Measurements from ENCODE around the gene PPP1R3F.
"Not testable (repeated sequence)": the region's sequence is repeated elsewhere in the genome, so short reads cannot be mapped to it uniquely, and the experiment has no call there.

The PPP1R3F gene

GRCh38 chrX:49273181-49273727, 3.7 kb downstream of the PPP1R3F start:
- DNase-seq (ENCODE audit: low read depth), result no peak

- no peak for DNase-seq (ENCODE audit: low read depth)
Measured at GRCh38 chrX:49276207-49276606, 6.6 kb downstream of the PPP1R3F start.

- DNase-seq (ENCODE audit: low read depth), result no peak
Measured at GRCh38 chrX:49276671-49277534, 7.3 kb downstream of the PPP1R3F start.

GRCh38 chrX:49277535-49277830, 7.9 kb downstream of the PPP1R3F start:
- no peak for DNase-seq (ENCODE audit: low read depth)

DNA sequence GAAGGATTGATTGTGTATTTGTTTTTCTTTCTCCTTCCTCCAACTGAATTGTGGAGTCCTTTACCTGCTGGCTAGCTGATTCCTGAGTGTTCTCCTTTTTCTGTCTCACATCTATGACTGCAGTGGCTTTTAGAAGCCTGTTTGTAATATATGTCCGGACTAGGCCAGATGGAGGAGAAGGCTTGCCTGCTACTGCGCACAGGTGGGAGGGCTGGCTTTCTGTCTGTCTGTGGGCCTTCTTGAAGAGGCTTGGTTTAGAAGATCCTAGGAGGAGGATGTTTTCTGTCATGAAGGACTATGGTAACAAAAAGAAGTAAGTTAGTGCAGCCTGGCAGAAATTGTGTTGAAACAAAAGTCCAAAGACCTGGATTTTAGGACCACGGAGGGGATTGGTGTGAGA, 8.5 kb downstream of the PPP1R3F start:
- no peak for DNase-seq (ENCODE audit: low read depth)

DNA sequence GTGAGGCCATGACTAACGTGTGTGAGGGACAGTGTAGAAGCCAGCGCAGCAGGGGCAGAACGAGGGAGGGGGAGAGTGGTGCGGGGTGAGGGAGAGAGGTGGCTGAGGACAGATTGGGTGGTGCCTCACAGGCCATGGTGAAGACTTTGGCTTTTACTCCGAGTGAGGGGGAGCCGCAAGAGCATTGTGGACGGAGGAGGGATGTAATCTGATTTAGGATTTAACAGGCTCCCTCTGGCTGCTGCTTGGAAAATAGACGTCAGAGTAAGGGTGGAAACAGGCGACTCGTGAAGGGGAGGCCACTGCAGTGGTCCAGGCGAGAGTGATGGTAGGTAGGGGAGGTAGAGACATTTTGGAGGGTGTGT, 13.0 kb downstream of the PPP1R3F start:
- DNase-seq (ENCODE audit: low read depth), result no peak

DNA sequence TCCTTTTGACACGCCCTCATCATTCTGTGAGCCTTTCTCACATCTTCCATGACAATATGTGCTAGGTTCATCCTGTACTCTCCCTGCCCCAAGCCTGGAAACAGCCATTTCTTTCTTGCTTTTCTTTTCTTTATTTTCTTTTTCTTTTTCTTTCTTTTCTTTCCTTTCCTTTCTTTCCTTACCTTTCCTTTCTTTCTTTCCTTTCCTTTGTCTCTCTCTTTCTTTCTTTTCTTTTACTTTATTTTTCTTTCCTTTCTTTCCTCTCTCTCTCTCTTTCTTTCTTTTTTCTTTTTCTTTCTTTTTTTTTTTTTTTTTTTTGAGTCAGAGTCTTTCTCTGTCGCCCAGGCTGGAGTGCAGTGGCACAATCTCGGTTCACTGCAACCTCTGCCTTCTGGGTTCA, 14.6 kb downstream of the PPP1R3F start:
- DNase-seq (ENCODE audit: low read depth), result no peak

- no peak for DNase-seq (ENCODE audit: low read depth)
Measured at GRCh38 chrX:49286136-49286535, 16.5 kb downstream of the PPP1R3F start.

GRCh38 chrX:49286581-49286980, 17.0 kb downstream of the PPP1R3F start:
- no peak for DNase-seq (ENCODE audit: low read depth)

GRCh38 chrX:49287665-49288064, 18.1 kb downstream of the PPP1R3F start:
- DNase-seq (ENCODE audit: low read depth), result no peak

GRCh38 chrX:49290215-49290614, 20.6 kb downstream of the PPP1R3F start:
- DNase-seq (ENCODE audit: low read depth), result no peak

GRCh38 chrX:49291615-49292337, 22.2 kb downstream of the PPP1R3F start:
- DNase-seq (ENCODE audit: low read depth), result peak; percentile 54

DNA sequence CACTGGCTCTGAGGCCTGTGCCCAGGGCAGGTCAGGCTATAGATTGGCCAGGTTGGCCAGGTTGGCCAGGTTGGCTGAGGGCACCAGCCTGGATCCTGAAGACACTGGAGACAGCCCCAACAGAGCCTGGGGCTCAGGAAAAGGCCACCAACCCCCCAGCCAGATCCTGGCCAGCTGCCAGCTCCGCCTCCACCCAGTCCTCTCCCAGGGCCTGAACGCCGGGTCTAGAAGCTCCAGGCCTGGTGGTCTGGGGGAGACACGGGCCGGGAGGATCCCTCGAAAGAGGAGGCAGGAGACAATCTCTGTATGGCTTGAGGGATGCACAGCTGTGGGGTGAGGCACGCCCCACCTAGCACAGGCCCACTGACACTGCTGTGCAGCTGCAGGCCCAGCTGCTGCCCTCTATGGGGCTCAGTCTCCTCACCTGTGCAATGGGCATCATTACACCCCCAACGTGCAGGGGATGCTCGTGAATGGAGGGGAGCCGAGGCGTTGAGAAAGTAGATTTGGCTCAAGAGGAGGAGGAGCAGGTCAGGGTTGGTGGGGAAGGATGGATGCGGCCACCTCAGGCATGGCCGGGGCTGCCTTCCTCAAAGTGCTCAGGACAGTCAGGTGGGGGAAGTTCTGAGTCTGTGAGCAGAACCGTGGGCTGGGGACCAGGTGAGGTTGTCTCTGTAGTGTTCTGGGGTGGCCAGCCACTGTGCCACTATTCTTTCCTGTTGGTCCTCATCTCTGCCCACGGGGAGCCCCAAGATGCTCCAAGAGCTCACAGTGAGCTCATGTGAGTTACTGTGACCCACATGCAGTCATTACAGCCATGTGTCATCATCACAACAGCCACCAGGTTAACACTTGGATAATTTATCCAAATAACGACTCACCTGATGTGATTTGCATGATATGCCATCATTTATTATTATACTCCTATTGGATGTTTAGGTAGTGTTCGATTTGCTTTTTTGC, 23.1 kb downstream of the PPP1R3F start:
- no peak for DNase-seq (ENCODE audit: low read depth)

DNA sequence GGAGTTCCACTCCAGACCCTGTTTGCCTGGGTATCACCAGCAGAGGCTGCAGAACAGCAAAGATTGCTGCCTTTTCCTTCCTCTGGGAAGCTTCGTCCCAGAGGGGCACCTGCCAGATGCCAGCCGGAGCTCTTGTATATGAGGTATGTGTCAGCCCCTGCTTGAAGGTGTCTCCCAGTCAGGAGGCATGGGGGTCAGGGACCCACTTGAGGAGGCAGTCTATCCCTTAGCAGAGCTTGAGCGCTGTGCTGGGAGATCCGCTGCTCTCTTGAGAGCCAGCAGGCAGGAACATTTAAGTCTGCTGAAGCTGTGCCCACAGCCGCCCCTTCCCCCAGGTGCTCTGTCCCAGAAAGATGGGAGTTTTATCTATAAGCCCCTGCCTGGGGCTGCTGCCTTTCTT, 29.7 kb downstream of the PPP1R3F start:
- DNase-seq (ENCODE audit: low read depth), result not testable (repeated sequence)

DNA sequence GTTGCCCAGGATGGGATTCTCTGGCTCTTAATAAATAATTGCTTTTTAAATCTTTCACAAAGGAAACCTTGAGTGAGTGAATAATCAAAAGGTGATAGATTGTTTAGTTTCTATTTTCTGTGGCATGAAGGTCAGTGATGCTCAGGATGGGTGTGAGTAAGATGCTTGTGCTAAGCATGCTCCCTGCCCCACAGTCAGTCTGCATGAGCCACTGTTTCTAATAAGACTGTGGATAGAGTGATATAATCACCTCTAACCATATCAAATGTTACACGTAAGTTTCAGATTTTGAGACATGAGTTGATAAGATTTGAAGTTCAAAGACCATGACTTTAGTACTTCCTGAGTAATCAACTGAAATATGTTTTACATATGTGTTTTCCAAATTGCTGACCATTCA, 31.1 kb downstream of the PPP1R3F start:
- no peak for DNase-seq (ENCODE audit: low read depth)

DNA sequence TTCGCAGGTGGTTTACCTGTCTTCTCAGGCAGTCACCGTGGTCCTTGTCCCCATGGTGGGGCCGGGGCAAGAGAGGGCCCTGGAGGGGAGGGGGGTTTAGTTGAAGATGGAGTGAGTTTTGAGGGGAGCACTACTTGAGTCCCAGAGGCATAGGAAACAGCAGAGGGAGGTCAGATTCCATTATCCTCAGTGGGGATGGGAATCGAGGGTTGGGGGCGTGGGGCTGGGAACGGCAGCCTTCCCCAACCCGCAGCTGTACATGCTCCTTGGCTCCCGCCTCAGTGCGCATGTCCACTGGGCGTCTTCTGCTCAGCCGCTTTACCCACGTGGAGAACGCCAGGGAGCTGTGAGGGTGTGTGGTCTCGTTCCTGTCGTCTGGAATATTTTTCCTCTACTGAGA, 33.8 kb downstream of the PPP1R3F start, which contains the start of gene GAGE10:
GAGE10 (plus strand) TSS at position 301 of the 400 bp plus-strand sequence. CDS start 1,214 bp downstream, outside the sequence.
- DNase-seq (ENCODE audit: low read depth), result no peak

DNA sequence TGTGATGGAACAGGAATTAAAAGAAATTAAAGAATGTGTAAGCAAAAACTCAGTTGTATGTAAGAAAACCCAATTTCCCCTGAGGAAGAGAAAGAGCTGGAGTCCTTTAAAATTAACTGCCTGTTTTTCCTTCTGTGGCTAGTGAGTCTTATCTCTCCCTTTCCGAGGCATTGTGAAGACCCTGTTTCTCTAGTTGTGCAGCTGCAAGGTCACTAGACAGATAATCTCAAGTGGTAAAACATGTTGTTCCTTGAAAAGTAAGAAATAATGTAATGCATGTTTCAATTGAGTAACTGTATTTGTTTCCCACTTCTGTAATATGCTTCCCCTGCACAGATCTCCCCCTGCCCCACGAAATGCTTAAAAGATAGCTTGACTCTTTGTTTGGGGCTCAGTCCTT, 38.2 kb downstream of the PPP1R3F start:
- DNase-seq (ENCODE audit: low read depth), result not testable (repeated sequence)

DNA sequence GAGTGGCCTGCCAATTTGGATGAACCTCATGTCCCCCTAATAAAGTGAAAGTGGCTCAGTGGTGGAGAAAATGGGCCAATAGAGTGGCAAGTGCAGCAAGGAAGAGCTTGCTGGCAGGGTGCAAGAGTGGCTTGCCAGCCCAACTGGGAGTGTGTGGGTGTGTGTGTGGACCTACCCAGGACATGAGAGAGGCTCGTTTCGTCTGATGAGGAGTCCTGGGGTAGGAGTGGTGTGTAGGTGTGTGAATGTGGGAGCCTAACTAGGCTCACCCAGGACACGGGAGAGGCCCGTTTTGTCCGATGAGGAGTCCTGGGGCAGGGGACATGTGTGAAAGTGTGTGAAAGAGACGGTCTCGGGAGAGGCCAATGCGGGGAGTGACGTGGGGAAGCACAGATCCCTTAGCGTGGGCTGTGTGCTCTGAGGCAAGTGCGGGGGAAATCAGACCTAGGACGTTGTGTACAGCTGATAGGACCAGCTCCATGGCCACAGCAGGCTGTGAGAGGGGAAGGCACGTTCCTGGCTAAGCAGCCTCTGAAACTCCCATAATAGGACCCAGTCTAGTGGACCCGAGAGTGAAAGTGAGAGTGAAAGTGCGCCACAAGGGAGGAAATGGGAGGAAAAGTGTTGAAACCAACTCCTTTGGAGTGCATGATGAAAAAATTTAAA, 39.1 kb downstream of the PPP1R3F start:
- no peak for DNase-seq (ENCODE audit: low read depth)

- no peak for DNase-seq (ENCODE audit: low read depth)
Measured at GRCh38 chrX:49309401-49309981, 39.9 kb downstream of the PPP1R3F start.

- no peak for DNase-seq (ENCODE audit: low read depth)
Measured at GRCh38 chrX:49310371-49310770, 40.8 kb downstream of the PPP1R3F start.

DNA sequence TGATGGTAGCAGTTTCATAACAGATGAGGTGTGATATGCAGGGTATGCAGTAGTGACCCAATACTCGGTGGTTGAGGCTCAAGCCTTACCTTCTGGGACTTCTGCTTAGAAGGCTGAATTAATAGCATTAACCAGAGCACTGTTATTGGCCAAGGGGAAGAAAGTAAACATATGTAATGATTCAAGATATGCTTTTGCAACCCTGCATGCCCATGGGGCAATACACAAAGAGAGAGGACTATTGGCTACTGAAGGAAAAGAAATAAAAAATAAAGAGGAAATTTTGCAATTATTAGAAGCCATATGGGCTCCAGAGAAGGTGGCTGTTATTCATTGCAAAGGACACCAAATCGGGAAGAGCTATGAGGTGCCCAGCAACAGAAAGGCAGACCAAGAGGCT, 42.6 kb downstream of the PPP1R3F start:
- no peak for DNase-seq (ENCODE audit: low read depth)

Data from stimulated activated CD8-positive, alpha-beta memory T cell treated with anti-CD3 and anti-CD28 coated beads, Interleukin-7, amount 100 ng/mL, for 24 hours (primary cell).